RPMI8226 (cell line): Measurements from ENCODE around the gene MAST4.

ENCODE experiments used
- DNase-seq: peaks from one replicate; pipeline ENCODE4 v3.0.0-alpha.2; 2015

MAST4 gene

GRCh38 chr5:66702426-66702825, 106.2 kb downstream of the MAST4 start:
- no peak for DNase-seq

GRCh38 chr5:66704790-66705425, 108.7 kb downstream of the MAST4 start:
- DNase-seq = no peak

GRCh38 chr5:66708368-66708767, 112.2 kb downstream of the MAST4 start:
- no peak for DNase-seq

GRCh38 chr5:66710557-66711088, 114.4 kb downstream of the MAST4 start:
- no peak for DNase-seq

- DNase-seq = no peak
Measured at GRCh38 chr5:66713998-66714397, 117.8 kb downstream of the MAST4 start.

GRCh38 chr5:66717455-66718373, 121.5 kb downstream of the MAST4 start:
- no peak for DNase-seq

GRCh38 chr5:66718374-66719002, 122.3 kb downstream of the MAST4 start:
- DNase-seq = no peak

GRCh38 chr5:66720780-66721179, 124.6 kb downstream of the MAST4 start:
- no peak for DNase-seq

- DNase-seq = no peak
Measured at GRCh38 chr5:66722686-66723085, 126.5 kb downstream of the MAST4 start.

GRCh38 chr5:66724349-66725139, 128.4 kb downstream of the MAST4 start:
- no peak for DNase-seq

GRCh38 chr5:66727630-66728029, 131.4 kb downstream of the MAST4 start:
- no peak for DNase-seq

GRCh38 chr5:66728049-66728448, 131.9 kb downstream of the MAST4 start:
- DNase-seq = no peak

GRCh38 chr5:66737096-66737495, 140.9 kb downstream of the MAST4 start:
- no peak for DNase-seq

GRCh38 chr5:66738136-66738535, 141.9 kb downstream of the MAST4 start:
- no peak for DNase-seq

GRCh38 chr5:66739021-66739420, 142.8 kb downstream of the MAST4 start:
- no peak for DNase-seq

- no peak for DNase-seq
Measured at GRCh38 chr5:66739951-66740350, 143.8 kb downstream of the MAST4 start.

- no peak for DNase-seq
Measured at GRCh38 chr5:66741394-66741793, 145.2 kb downstream of the MAST4 start.

- DNase-seq = peak; percentile 45
Measured at GRCh38 chr5:66742083-66742895, 146.1 kb downstream of the MAST4 start.

GRCh38 chr5:66742896-66743247, 146.7 kb downstream of the MAST4 start:
- DNase-seq = no peak

- no peak for DNase-seq
Measured at GRCh38 chr5:66743344-66743743, 147.2 kb downstream of the MAST4 start.

- no peak for DNase-seq
Measured at GRCh38 chr5:66744040-66744439, 147.8 kb downstream of the MAST4 start.

- no peak for DNase-seq
Measured at GRCh38 chr5:66745297-66745696, 149.1 kb downstream of the MAST4 start.
